GM11168 (cell line): ENCODE results near the gene TAF11L2.

Experiments used
- in situ Hi-C: fragments of 300-500 bp; cut with MboI; formaldehyde crosslinking; loops from one replicate; pipeline ENCODE4 v1.12.0; 2022; ENCODE audit warnings: low sequenced_read_pairs; ENCODE audit not compliant: unreplicated experiment

The TAF11L2 gene

DNA sequence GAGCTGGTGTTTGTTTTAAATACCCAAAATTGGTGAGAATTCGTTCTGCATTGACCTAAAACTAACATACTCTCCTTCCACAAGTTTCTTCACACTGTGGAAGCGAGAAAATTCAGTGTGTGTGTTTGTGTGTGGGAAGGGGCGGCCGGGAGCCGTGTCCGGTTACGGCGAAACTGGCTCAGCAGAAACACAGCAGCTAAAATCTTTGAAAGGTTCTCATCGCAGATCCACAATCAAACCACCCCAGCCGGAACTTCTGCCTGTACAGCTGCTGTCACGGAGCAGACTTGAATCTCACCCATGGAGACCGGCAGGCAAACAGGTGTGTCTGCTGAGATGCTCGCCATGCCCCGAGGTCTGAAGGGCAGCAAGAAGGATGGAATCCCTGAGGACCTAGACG is 26.9 kb downstream of the TAF11L2 start, which contains the start of gene TAF11L5:
Gene TAF11L5, plus strand, starts transcription at position 301 of the 400 bp plus-strand sequence.
- in situ Hi-C loops: loop anchor here (10.0 kb wide), 1 partner anchor 80 kb away; the partner anchor contains the start of gene TAF11L11

DNA sequence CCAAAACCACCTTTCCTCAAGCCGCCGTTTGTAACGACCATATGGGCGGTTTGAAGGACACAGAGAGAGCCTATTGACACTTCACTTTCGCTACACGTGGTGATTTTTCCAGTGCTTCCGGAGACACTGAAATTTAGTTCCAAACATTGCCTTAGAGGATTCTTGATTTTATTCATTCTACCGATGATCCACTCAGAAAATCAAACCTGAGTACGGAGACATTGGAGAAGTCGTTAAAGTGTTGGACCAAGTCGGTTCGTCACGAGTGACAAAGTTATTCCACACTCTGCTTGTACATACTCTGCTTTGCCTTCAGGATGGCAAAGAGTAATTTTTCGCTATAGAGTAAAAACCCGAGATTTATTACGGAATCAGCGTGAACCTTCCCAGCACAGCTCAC is 28.5 kb downstream of the TAF11L2 start:
- in situ Hi-C loops: loop anchor here (10.0 kb wide), 1 partner anchor 78 kb away; the partner anchor contains the start of gene TAF11L11

DNA sequence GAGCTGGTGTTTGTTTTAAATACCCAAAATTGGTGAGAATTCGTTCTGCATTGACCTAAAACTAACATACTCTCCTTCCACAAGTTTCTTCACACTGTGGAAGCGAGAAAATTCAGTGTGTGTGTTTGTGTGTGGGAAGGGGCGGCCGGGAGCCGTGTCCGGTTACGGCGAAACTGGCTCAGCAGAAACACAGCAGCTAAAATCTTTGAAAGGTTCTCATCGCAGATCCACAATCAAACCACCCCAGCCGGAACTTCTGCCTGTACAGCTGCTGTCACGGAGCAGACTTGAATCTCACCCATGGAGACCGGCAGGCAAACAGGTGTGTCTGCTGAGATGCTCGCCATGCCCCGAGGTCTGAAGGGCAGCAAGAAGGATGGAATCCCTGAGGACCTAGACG is 30.3 kb downstream of the TAF11L2 start, which contains the start of gene TAF11L6:
Gene TAF11L6, plus strand, starts transcription at position 301 of the 400 bp plus-strand sequence.
- in situ Hi-C loops: loop anchor here (10.0 kb wide), 1 partner anchor 76 kb away; the partner anchor contains the start of gene TAF11L11
